HepG2 (cell line): Measurements from ENCODE around the gene NUP153. TPM values are rescaled to one million over a fixed set of nuclear protein-coding genes. Genes with fewer than 3 reads are reported as not detected.

Source experiments
- EHMT2 ChIP-seq: fragments of 200-600 bp; sonication (generic); IDR thresholded peaks from 2 replicates; pipeline ENCODE4 v1.7.0; 2017; ENCODE audit warnings: antibody characterized with exemption, low read depth, low read length, borderline replicate concordance
- KLF9 ChIP-seq: IDR thresholded peaks from 2 replicates; pipeline ENCODE4 v1.6.1; 2016; ENCODE audit warnings: low read depth
- MTF1 ChIP-seq: sonication (generic); formaldehyde crosslinking; IDR thresholded peaks from 2 replicates; pipeline ENCODE4 v1.5.0; 2020; ENCODE audit warnings: missing genetic modification reagents
- SIN3B ChIP-seq: fragments of 150-350 bp; IDR thresholded peaks from 2 replicates; pipeline ENCODE4 v1.6.1; 2014; ENCODE audit warnings: low read length
- SOX13 ChIP-seq, 3 experiments: fragments of 450-650 bp in 1 of 3; sonication (generic) in 1 of 3; formaldehyde crosslinking in 1 of 3; IDR thresholded peaks in 2 of 3; conservative IDR thresholded peaks in 1 of 3; 2 replicates each; pipeline versions ENCODE4 v1.5.0 to v1.6.1; 2016 to 2020; ENCODE audit warnings: antibody characterized with exemption in 1 of 3, mild to moderate bottlenecking in 1 of 3, missing compliant biosample characterization in 1 of 3, missing genetic modification reagents in 1 of 3, moderate library complexity in 1 of 3
- ZNF282 ChIP-seq: fragments of 450-650 bp; IDR thresholded peaks from 2 replicates; pipeline ENCODE4 v1.6.1; 2018; ENCODE audit not compliant: partially characterized antibody
- ZNF382 ChIP-seq: sonication (generic); formaldehyde crosslinking; IDR thresholded peaks from 2 replicates; pipeline ENCODE4 v1.5.0; 2020; ENCODE audit warnings: missing genetic modification reagents, mild to moderate bottlenecking, borderline replicate concordance
- ZNF558 ChIP-seq: sonication (generic); formaldehyde crosslinking; IDR thresholded peaks from 2 replicates; pipeline ENCODE4 v1.9.0; 2022; ENCODE audit warnings: mild to moderate bottlenecking, missing genetic modification reagents, borderline replicate concordance
- polyA plus RNA-seq, 8 experiments: library from polyadenylated mRNA; depleted of rRNA in 3 of 8; stranded (reverse) in 7 of 8; unstranded in 1 of 8; fragments of >200 nt; fragmentation: Illumina TruSeq in 4 of 8; extraction: Trizol in 4 of 8; gene quantifications; 2 replicates each; pipeline versions ENCODE4 v1.2.1 to v1.2.3, GENCODE V29; 2011 to 2016; ENCODE audit warnings: low read depth in 4 of 8, missing spikeins in 1 of 8, mixed read lengths in 1 of 8; ENCODE audit not compliant: insufficient read depth in 1 of 8
- total RNA-seq, 5 experiments: library from RNA; depleted of rRNA; stranded (reverse); fragments of >200 nt; fragmentation: Illumina TruSeq; extraction: Trizol; gene quantifications; 2 replicates each; pipeline ENCODE4 v1.2.3, GENCODE V29; 2016; ENCODE audit warnings: low read depth in 1 of 5
- TF ChIP-seq, protein P1 (sequence below): sonication (generic); formaldehyde crosslinking; IDR thresholded peaks from 2 replicates; pipeline ENCODE4 v1.4.0; 2020; ENCODE audit warnings: missing genetic modification reagents, mild to moderate bottlenecking, borderline replicate concordance
- TF ChIP-seq, protein P2 (sequence below): sonication (generic); formaldehyde crosslinking; IDR thresholded peaks from 2 replicates; pipeline ENCODE4 v1.4.0; 2020; ENCODE audit warnings: missing genetic modification reagents
- TF ChIP-seq, protein P3 (sequence below): sonication (generic); formaldehyde crosslinking; IDR thresholded peaks from 2 replicates; pipeline ENCODE4 v1.4.0; 2020; ENCODE audit warnings: missing genetic modification reagents, borderline replicate concordance

NUP153 gene
- total and polyA plus RNA-seq, 2 of the 13 experiments (the other 11 are each of a cell fraction or from before 2014, with no cell fraction given), result 29.8 to 55.2 TPM

DNA sequence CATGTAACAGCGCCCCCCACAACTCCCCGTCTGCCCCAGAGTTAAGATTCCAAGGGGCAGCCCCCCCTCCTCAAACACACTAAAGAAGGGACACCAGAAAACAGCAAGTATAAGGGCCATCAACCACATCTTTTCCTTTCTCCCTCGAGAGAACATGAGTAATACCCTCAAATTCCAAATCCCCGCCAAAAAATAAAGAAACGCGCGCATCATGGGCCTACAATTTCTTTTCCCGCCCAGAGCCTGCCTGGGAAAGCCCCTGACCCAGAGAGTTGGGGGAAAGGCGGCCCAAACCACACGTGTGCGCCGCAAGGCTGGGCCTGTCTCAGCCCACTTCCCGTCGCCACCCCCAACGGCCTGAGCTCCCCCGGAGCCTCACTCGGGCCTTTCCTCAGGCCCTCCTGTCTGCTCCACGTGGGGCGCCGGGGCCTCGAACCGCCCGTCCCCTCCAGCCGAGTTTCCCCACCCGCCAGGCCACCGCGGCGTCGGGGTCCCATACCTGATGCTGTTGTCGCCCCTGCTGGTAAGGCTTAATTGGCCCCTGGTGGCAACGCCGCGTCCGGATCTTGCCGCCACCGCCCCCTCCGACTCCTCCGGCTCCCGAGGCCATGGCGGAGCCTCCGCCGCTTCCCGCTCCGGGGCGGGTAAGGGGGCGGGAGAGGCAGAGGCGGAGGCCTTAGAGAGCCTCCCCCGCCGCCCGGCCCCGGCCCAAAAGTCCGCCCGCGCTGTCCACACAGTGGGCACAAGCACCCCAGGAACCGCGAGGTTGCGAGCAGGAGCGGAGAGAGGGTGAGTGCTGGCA is 746 bp downstream of the NUP153 start (continued):
- TF ChIP-seq, protein P1, sequence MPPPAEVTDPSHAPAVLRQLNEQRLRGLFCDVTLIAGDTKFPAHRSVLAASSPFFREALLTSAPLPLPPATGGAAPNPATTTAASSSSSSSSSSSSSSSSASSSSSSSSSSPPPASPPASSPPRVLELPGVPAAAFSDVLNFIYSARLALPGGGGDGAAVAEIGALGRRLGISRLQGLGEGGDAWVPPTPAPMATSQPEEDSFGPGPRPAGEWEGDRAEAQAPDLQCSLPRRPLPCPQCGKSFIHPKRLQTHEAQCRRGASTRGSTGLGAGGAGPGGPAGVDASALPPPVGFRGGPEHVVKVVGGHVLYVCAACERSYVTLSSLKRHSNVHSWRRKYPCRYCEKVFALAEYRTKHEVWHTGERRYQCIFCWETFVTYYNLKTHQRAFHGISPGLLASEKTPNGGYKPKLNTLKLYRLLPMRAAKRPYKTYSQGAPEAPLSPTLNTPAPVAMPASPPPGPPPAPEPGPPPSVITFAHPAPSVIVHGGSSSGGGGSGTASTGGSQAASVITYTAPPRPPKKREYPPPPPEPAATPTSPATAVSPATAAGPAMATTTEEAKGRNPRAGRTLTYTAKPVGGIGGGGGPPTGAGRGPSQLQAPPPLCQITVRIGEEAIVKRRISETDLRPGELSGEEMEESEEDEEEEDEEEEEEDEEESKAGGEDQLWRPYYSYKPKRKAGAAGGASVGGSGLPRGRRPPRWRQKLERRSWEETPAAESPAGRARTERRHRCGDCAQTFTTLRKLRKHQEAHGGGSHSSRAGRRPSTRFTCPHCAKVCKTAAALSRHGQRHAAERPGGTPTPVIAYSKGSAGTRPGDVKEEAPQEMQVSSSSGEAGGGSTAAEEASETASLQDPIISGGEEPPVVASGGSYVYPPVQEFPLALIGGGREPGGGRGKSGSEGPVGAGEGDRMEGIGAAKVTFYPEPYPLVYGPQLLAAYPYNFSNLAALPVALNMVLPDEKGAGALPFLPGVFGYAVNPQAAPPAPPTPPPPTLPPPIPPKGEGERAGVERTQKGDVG (CRISPR knock-in tag), result no peak
- TF ChIP-seq ZNF382 (CRISPR knock-in tag) (no peak; the same call in 1 of the 2 replicates), SOX13 (IDR thresholded peaks at IDR 0.05) (no peak), SOX13 (CRISPR knock-in tag; conservative IDR thresholded peaks at IDR 0.05 in 1 of 2, IDR thresholded peaks at IDR 0.05 in 1 of 2) (peak in 1 of 2 experiments; percentile 4; a peak in 1 of 4 replicates), KLF9 (CRISPR knock-in tag) (0 out of 2 replicates have a peak, but pooled peaks have one; percentile 20), EHMT2 (no peak), ZNF558 (CRISPR knock-in tag) (no peak; the same call in 1 of the 2 replicates), ZNF282 (peak; percentile 86), SIN3B (no peak), MTF1 (peak; percentile 78; the same call in 1 of the 2 replicates)
- TF ChIP-seq, protein P2, sequence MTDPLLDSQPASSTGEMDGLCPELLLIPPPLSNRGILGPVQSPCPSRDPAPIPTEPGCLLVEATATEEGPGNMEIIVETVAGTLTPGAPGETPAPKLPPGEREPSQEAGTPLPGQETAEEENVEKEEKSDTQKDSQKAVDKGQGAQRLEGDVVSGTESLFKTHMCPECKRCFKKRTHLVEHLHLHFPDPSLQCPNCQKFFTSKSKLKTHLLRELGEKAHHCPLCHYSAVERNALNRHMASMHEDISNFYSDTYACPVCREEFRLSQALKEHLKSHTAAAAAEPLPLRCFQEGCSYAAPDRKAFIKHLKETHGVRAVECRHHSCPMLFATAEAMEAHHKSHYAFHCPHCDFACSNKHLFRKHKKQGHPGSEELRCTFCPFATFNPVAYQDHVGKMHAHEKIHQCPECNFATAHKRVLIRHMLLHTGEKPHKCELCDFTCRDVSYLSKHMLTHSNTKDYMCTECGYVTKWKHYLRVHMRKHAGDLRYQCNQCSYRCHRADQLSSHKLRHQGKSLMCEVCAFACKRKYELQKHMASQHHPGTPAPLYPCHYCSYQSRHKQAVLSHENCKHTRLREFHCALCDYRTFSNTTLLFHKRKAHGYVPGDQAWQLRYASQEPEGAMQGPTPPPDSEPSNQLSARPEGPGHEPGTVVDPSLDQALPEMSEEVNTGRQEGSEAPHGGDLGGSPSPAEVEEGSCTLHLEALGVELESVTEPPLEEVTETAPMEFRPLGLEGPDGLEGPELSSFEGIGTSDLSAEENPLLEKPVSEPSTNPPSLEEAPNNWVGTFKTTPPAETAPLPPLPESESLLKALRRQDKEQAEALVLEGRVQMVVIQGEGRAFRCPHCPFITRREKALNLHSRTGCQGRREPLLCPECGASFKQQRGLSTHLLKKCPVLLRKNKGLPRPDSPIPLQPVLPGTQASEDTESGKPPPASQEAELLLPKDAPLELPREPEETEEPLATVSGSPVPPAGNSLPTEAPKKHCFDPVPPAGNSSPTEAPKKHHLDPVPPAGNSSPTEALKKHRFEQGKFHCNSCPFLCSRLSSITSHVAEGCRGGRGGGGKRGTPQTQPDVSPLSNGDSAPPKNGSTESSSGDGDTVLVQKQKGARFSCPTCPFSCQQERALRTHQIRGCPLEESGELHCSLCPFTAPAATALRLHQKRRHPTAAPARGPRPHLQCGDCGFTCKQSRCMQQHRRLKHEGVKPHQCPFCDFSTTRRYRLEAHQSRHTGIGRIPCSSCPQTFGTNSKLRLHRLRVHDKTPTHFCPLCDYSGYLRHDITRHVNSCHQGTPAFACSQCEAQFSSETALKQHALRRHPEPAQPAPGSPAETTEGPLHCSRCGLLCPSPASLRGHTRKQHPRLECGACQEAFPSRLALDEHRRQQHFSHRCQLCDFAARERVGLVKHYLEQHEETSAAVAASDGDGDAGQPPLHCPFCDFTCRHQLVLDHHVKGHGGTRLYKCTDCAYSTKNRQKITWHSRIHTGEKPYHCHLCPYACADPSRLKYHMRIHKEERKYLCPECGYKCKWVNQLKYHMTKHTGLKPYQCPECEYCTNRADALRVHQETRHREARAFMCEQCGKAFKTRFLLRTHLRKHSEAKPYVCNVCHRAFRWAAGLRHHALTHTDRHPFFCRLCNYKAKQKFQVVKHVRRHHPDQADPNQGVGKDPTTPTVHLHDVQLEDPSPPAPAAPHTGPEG (CRISPR knock-in tag), result 0 out of 2 replicates have a peak, but pooled peaks have one; percentile 24
- TF ChIP-seq, protein P3, sequence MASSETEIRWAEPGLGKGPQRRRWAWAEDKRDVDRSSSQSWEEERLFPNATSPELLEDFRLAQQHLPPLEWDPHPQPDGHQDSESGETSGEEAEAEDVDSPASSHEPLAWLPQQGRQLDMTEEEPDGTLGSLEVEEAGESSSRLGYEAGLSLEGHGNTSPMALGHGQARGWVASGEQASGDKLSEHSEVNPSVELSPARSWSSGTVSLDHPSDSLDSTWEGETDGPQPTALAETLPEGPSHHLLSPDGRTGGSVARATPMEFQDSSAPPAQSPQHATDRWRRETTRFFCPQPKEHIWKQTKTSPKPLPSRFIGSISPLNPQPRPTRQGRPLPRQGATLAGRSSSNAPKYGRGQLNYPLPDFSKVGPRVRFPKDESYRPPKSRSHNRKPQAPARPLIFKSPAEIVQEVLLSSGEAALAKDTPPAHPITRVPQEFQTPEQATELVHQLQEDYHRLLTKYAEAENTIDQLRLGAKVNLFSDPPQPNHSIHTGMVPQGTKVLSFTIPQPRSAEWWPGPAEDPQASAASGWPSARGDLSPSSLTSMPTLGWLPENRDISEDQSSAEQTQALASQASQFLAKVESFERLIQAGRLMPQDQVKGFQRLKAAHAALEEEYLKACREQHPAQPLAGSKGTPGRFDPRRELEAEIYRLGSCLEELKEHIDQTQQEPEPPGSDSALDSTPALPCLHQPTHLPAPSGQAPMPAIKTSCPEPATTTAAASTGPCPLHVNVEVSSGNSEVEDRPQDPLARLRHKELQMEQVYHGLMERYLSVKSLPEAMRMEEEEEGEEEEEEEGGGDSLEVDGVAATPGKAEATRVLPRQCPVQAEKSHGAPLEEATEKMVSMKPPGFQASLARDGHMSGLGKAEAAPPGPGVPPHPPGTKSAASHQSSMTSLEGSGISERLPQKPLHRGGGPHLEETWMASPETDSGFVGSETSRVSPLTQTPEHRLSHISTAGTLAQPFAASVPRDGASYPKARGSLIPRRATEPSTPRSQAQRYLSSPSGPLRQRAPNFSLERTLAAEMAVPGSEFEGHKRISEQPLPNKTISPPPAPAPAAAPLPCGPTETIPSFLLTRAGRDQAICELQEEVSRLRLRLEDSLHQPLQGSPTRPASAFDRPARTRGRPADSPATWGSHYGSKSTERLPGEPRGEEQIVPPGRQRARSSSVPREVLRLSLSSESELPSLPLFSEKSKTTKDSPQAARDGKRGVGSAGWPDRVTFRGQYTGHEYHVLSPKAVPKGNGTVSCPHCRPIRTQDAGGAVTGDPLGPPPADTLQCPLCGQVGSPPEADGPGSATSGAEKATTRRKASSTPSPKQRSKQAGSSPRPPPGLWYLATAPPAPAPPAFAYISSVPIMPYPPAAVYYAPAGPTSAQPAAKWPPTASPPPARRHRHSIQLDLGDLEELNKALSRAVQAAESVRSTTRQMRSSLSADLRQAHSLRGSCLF (CRISPR knock-in tag), result peak; percentile 56; the same call in 1 of the 2 replicates
